Fibroblast of pulmonary artery (primary cell): ENCODE data around the gene KCTD1.

Experiments used
- DNase-seq: peaks from one replicate; pipeline ENCODE4 v3.0.0-alpha.2; 2010; ENCODE audit warnings: low read depth
- H3K4me3 ChIP-seq: replicated peaks from 2 replicates; pipeline ENCODE4 v1.5.1; 2011; ENCODE audit warnings: low read depth, mild to moderate bottlenecking, control low read depth, low read length, moderate library complexity
- CTCF ChIP-seq: IDR thresholded peaks from 2 replicates; pipeline ENCODE4 v1.5.1; 2011; ENCODE audit warnings: mild to moderate bottlenecking, control low read depth, low read length, inconsistent platforms; ENCODE audit errors: missing control alignments

KCTD1 gene

GRCh38 chr18:26436176-26437051 is 111.9 kb downstream of the KCTD1 start:
- no peak for TF ChIP-seq CTCF
- DNase-seq, result peak; percentile 79
- no peak overlapping the region for H3K4me3 ChIP-seq

GRCh38 chr18:26435415-26436095 is 112.8 kb downstream of the KCTD1 start:
- TF ChIP-seq CTCF, result no peak
- H3K4me3 ChIP-seq, result no peak overlapping the region
- DNase-seq, result no peak

- DNase-seq, result no peak
- no peak for TF ChIP-seq CTCF
- no peak overlapping the region for H3K4me3 ChIP-seq
These were observed 113.5 kb downstream of the KCTD1 start for GRCh38 chr18:26434887-26435286.

GRCh38 chr18:26432651-26433424 is 115.5 kb downstream of the KCTD1 start:
- H3K4me3 ChIP-seq, result no peak overlapping the region
- DNase-seq, result no peak

GRCh38 chr18:26429535-26430226 is 118.7 kb downstream of the KCTD1 start:
- DNase-seq, result peak; percentile 75
- no peak for TF ChIP-seq CTCF

More at GRCh38 chr18:26432651-26433424, 115.5 kb downstream of the KCTD1 start:
- TF ChIP-seq CTCF, result no peak

GRCh38 chr18:26425148-26425531 is 123.2 kb downstream of the KCTD1 start:
- TF ChIP-seq CTCF, result no peak
- no peak overlapping the region for H3K4me3 ChIP-seq
- DNase-seq, result no peak

More at GRCh38 chr18:26429535-26430226, 118.7 kb downstream of the KCTD1 start:
- H3K4me3 ChIP-seq, result no peak overlapping the region
